NB4 (cell line): ENCODE results near the gene TWIST2.

ENCODE experiments used
- CTCF ChIP-seq: IDR thresholded peaks from one replicate; pipeline ENCODE4 v1.5.1; 2012; ENCODE audit warnings: low read depth, low read length
- MAX ChIP-seq: IDR thresholded peaks from 2 replicates; pipeline ENCODE4 v1.6.1; 2011; ENCODE audit warnings: low read depth, low read length
- POLR2A ChIP-seq: IDR thresholded peaks from 2 replicates; pipeline ENCODE4 v1.6.1; 2011; ENCODE audit warnings: mild to moderate bottlenecking; ENCODE audit not compliant: insufficient read length; ENCODE audit errors: extremely low read depth

- TF ChIP-seq CTCF (no peak), POLR2A (no peak), MAX (no peak)
Measured at GRCh38 chr2:238910751-238911351, 63.0 kb downstream of the TWIST2 start.
